ENCODE results near the gene LRRC8A.
"Not testable (repeated sequence)": the region's sequence is repeated elsewhere in the genome, so short reads cannot be mapped to it uniquely, and the experiment has no call there.

Gene LRRC8A

DNA sequence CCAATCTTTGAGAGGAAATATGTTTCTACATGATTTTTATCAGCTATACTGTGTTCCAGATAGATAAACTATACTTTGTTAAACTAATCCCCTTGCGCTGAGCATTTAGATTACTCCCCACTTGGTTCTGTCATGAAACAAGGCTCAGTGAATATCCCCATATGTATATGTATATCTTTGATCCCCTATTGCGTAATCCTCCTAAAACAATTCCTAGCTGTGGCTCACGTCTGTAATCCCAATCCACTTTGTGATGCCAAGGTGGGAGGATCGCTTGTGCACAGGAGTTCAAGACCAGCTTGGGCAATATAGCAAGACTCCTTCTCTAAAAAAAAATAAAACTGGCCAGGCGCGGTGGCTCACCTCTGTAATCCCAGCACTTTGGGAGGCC is 41.6 kb downstream of the LRRC8A start:
- no peak for DNase-seq

DNA sequence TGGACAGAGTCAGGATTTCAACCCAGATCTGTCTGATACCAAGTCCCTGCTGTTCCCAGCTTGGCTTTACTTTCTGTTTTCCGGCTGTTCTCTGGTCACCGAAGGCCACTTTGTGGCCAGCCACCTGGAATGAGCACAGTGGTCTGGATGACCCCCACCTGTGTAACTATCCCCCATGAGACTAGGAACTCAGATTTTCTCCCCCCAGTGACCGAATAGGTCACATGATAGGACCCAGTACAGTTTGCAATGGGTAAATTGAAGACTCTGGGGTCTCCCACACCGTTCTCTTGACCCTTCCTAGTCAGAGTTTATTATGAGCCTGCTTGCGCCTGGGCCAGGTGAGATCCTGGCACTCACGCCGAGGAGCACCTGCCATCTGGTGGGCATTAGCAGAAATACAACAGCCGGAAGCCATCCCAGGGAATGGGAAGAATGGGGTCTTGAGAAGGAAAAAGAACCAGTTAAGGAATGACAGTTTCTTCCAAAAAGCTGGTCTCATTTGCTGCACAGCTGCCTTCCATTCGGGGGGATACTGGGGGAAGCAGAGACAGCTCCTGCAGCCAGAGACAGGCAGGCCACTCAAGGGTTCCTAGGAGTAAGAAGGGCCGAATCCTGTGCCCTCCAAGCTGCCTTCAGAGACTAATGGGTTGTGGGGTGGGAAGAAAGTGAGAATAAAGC is 45.9 kb downstream of the LRRC8A start:
- DNase-seq, result peak; percentile 30

DNA sequence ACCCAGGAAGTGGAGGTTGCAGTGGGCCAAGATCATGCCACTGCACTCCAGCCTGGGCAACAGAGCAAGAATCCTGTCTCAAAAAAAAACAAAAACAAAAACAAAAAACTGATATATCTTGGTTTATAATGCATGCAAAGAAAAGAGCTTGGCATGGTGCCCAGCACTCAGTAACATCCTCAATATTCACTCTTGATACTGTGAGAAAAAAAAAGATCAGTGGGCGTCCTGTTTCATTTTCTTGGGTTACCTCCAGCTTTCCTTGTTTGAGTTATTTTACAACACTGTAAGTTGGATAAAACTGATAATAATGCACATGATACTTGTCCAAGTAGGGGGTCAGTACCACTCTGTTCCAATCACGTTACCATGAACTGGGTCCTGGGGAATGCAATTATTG is 46.7 kb downstream of the LRRC8A start:
- DNase-seq, result no peak

DNA sequence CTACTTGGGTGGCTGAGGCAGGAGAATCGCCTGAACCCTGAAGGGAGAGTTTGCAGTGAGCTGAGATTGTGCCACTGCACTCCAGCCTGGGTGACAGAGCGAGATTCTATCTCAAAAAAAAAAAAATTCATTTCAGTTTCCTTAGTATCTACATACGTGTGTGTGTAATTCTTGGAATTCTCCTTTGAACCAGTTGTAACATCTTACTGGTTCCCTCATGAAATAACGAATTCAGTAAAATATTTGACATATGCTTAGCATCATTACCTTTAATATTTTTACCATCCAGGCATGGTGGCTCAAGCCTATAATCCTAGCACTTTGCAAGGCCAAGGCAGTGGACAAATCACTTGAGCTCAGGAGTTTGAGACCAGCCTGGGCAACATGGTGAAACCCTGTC is 47.6 kb downstream of the LRRC8A start:
- no peak for DNase-seq

DNA sequence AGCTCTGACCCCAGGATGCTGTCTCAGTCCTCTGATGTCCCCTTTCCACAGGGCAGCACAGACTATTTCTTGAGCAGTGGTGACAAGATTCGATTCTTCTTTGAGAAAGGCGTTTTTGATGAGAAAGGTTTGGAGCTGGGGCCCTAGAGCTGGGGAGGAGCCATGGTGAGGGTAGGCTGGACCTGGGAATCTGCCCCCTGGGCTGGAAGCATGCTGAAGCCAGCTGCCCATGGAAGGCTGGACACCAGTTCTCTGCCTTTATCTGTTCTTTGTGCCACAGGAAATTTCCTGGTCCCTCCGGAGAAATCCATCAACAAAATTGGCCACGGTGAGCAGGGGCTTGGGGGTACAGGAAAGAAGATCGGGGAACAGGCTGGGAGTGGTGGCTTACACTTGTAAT is 51.8 kb downstream of the LRRC8A start:
- no peak for DNase-seq

DNA sequence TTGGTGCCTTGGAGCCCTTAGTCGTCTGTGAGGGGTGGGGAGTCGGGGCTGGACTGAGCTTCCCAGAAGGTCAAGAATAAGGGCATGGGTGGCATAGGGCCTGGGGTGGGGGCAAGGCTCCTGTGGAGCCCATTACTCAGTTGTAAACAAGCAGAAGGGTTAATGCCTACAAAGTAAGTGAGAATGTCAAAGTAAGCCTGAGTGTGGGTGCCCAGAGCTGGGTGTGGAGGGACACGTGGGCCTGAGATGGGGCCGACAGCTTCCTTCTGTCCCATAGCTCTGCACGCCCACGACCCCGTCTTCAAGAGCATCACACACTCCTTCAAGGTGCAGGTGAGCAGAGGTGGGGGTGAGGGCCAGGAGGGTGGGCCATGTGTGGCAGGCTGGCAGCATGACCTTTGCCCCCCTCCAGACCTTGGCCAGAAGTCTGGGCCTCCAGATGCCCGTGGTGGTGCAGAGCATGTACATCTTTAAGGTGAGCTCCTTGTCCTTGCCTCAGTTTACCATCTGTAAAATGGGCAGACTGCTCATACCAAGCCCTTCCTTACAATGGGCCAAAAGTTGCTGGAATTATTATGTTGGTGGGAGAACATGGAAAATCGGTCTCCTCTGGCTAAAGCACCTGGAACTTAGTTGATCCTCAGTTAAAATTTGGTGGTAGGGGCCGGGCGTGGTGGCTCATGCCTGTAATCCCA is 54.4 kb downstream of the LRRC8A start:
- no peak for DNase-seq

DNA sequence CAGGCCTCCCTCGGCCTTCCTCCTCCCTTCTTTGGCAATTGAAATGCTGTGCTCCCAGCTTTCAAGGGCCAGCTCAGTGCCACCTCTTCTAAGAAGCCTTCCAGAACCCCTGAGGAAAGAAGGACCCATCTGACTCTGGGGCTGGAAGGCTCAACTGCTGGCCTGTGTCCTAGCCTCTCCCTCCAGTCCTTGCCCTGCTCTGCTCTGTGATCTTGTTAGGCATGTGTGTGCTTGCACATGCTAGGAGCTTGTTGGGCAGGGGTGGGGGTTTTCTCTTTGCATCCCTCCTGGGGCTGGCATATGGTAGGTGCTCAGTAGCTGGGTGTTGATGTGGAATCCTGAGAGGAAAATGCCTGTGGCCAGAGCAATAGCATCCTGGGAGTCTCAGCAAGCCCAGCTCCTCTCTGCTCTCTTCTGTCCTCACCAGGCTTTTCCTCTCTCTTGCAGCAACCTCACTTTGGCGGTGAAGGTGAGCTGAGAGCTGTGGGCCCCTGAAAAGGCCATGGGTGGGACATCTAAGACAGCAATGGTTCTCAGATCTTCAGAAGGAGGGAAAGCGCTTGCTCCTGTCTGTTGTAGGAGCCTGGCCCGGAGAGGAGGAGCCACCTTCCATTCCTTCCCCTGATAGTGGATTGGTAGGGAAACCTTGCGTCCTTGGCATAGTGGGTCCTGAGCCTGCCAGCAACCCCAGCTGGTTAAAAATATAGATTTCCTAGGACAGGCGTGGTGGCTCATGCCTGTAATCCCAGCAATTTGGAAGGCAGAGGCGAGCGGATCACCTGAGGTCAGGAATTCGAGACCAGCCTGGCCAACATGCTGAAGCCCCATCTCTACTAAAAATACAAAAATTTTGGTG is 55.6 kb downstream of the LRRC8A start:
- DNase-seq, result no peak

DNA sequence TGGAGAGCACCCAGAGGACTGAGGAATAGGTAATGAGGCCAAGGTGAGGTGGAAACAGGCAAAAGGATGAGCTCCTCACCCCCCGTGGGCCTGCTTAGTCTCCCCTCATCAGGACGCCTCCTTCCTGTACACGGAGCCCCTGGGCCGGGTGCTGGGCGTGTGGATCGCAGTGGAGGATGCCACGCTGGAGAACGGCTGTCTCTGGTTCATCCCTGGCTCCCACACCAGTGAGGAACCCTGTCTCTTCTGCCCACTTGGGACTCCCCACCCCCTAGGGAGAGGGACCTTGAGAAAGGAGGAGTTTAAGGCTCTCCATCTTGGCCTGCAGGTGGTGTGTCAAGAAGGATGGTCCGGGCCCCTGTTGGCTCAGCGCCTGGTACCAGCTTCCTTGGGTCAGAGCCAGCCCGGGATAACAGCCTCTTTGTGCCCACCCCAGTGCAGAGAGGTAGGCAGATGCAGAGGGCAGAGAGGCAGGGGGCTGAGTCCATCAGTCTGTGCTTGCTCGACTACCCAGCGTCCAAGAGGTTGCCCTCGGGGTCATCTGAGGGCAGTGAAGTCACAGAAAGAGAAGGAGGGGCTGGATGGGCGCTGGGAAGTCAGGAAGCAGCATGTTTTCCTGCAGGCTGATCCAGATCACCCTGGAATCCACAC is 58.5 kb downstream of the LRRC8A start:
- DNase-seq, result peak; percentile 10

DNA sequence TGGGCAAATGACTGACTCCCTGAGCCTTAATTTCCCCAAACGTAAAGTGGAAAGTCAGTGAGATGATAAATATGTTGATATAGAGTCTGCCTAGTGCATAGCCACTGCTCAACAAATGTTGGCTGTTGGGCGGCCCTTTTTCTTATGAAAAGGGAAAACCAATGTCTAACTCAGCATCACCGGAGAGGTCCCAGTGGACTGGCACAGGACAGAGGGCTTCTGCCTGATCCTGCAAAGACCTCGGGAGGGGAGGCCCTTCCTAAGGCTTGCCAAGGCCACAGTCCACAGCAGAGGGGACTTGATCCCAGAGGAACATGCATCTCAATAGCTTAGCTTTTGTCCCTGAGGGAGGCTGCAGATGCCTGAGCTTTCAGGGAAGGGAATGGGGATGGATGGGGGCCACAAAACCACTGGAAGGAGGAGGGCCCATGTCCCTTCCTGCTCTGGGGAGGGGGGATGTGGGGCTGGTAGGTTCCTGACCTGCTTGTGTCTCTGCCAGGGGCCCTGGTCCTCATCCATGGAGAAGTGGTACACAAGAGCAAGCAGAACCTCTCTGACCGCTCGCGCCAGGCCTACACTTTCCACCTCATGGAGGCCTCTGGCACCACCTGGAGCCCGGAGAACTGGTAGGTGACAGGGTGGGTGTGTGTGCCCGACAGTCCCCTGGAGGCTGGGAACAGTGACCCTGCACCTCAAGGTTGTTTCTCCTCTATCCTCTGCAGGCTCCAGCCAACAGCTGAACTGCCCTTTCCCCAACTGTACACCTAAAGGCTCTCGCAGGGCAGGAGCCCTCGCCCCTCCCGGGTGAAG is 59.2 kb downstream of the LRRC8A start:
- DNase-seq, result no peak

DNA sequence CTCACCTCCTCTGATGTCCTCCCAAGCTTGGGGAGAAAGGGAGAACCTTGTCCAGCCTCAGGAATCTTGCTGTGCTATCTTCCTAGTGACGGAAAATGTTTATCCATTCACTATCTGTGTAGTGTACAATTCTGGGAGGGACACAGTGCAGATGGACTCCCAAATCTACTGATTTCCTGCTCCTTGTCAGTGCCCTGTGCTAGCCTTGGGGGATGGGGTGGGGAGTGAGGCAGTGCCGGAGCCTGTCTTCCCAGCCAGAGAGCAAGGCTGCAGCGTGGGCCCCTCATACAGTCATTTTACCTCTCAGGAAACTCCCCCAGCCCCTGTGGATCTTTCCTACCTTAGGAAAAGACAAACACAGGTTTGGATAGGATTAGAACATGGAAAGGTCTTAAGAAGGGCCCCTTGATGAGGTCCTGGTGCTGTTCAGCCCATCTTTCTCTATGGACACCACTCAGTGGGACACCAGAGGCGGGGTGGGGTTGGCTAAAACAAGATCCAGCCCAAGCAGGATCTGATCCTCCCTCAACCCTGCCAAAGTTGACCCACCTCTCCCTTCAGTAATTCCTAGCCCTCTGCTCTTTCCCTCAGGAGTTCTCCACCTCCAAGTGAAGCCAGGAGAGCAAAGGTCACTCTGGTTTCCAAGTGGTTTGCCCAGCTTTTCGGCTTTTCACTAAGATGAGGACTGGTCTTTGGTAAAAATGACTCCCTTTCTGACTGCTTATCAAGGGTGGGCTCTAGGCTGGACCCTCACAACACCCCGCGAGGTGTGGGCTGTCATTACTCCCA is 62.1 kb downstream of the LRRC8A start:
- DNase-seq, result no peak

DNA sequence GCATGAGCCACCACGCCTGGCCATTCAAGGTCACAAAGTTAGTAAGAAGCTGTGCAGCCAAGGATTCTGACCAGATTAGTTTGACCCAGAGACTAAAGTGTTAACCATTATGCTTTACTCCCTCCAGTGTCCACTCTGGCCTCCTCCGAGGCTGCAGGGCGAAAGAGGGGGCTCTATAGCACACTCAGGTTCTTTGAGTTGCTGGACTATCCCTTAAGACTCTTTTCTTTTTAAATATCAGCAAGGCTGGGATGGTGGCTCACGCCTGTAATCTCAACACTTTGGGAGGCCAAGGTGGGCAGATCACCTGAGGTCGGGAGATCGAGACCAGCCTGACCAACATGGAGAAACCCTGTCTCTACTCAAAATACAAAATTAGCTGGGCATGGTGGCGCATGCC is 63.0 kb downstream of the LRRC8A start:
- DNase-seq, result not testable (repeated sequence)

DNA sequence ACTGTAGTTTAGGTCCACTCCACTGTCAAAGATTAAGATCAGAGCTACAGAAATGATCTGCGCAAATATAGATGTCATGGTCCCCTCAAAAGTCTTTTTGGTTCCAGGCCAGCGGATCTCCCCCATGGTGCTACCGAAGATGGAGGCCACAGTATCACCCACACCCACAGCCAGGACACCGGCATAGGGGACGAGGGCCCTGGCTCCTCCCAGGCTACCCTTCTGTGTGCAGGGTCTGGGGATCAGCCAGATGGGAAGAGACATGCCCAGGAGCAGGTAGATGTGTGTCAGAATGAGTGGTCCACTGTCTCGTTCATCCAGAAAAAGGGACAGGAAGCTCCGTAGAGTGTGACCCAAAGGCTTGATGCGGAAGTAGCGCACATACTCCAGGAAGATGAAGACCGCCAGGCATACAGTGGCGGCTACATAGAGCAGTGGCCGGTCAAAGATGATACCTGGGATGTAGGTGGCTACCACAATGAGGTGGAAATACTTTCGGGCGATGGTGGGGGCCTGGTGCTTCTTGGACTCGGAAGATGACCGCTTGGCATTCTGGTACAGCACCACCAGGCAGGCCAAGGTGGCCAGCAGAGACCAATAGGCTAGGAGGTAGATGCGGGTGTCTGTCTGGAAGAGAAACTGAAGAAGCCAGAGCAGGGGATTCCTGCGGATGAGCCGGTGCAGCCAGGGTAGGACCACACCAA is 64.0 kb downstream of the LRRC8A start:
- DNase-seq, result no peak

DNA sequence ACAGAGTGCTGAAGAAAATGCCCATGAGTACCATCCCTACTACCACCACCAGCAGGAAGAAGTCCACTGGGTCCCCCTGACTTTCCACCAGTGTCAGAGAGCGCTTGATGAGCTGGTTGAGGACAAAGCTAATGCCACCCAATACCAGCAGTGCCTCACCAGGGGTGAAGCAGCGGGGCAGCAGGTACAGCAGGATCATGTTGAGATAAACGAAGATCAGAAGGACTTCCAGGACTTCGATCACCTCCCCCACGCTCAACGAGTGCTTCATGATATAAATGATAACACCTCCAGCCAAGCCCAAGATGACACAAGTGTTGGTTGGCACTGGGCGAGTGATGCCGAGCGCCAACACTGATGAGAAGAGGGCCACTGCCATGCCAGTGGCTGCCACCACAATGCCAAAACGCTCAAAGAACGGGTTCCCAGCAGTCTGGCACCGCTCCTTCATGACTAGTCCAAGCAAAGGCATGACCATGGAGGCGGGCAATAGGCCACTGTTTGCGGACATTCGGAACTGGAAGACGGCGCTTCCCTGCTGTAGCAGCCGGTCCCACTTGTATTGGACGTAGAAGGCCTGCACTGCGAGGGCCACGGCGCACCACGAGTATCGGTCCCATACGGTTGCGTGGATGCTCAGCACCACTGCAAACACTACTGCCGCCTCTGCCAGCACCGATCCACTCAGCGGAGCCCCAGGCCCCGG is 64.8 kb downstream of the LRRC8A start:
- DNase-seq, result no peak

DNA sequence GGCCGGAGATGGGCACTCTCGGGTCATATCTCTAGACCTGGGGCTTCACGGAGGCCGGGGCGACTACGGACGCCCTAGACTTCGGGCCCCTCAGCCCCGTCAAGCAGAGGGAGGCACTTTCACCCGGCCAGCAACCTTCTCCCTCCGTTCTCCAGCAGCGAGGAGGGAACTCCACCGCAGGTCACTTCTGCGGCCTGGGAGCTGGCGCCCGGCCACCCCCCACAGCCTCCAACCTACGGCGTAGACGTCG is 65.3 kb downstream of the LRRC8A start:
- DNase-seq, result no peak

DNA sequence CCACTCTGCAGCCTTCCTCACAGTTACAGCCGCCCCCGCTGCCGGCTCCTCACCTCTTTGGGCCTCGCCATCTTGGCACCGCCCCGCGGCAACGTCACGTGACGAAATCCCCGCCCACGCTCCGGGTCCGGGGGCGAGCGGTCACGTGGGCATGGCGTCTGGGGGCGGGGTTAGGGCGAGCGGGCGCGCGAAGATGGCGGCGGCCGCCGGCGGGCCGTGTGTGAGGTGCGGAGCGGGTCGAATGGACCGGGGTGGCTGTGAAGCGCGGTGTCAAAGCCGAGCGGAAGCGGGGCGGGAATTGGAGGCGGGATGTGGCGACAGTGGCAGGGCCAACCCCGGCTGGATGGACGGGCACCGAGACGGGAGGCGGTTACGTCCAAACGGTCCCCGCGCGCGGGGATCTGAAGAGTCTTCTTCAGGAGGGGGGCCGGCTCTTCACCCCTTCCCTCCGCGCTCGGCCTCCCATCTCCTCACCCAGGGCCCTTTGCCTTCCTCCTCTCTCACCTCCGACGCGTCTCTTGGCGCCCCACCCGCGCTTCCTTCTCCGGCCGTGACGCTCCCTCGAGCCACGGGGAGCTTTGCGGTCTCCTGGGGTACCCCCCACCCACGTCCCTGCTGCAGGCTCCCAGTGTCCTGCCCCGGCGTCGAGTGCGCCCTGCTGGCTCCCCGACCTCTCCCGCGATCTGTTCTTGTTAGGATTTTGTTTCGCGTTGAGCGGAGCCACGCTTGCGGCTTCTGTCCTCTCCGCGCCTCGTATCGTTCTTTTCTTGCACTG is 65.8 kb downstream of the LRRC8A start, which contains the start of the genes DOLK and NUP188:
Gene DOLK (minus strand): TSS at position 77 of the 775 bp plus-strand sequence. CDS start 300 bp downstream, outside the sequence.
Gene NUP188 (plus strand): TSS at position 173 of the 775 bp plus-strand sequence. CDS start 21 bp downstream, at position 194.
- peak; percentile 90 for DNase-seq

DNA sequence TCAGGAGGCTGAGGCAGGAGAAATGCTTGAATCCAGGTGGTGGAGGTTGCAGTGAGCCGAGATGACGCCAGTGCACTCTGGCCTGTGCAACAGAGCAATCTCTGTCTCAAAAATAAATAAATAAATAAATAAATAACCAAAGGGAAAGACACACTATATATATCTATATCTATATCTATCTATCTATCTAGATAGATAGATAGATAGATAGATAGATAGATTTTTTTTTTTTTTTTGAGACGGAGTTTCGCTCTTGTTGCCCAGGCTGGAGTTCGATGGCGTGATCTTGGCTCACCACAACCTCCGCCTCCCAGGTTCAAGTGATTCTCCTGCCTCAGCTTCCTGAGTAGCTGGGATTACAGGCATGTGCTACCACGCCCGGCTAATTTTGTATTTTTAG is 79.5 kb downstream of the LRRC8A start:
- DNase-seq, result not testable (repeated sequence)
